SK-N-SH (cell line): ENCODE data around the gene GLTPD2.

Source experiments
- EP300 ChIP-seq, 2 experiments: IDR thresholded peaks; 2 replicates each; pipeline versions ENCODE4 v1.4.0 to v1.6.1; 2012; ENCODE audit warnings: borderline replicate concordance in 1 of 2, low read depth in 1 of 2, low read length in 1 of 2
- EZH2phosphoT487 ChIP-seq: fragments of 200-600 bp; sonication (generic); IDR thresholded peaks from 2 replicates; pipeline ENCODE4 v1.6.1; 2017; ENCODE audit warnings: low read depth, mixed run types, mild to moderate bottlenecking, antibody characterized with exemption, moderate library complexity, borderline replicate concordance
- FOSL2 ChIP-seq: IDR thresholded peaks from 2 replicates; pipeline ENCODE4 v1.4.0; 2012; ENCODE audit warnings: low read depth, mild to moderate bottlenecking, moderate library complexity, borderline replicate concordance
- FOXJ3 ChIP-seq: sonication (generic); formaldehyde crosslinking; IDR thresholded peaks from 2 replicates; pipeline ENCODE4 v1.5.1; 2020; ENCODE audit warnings: mild to moderate bottlenecking, missing genetic modification reagents
- FOXM1 ChIP-seq: IDR thresholded peaks from 2 replicates; pipeline ENCODE4 v1.4.0; 2012; ENCODE audit warnings: low read depth, mild to moderate bottlenecking
- POLR2AphosphoS5 ChIP-seq: IDR thresholded peaks from 2 replicates; pipeline ENCODE4 v1.6.1; 2012; ENCODE audit warnings: low read depth, low read length
- RFX5 ChIP-seq: IDR thresholded peaks from 2 replicates; pipeline ENCODE4 v1.6.1; 2012; ENCODE audit warnings: mild to moderate bottlenecking, improper control_type of control experiment, low read length
- RXRA ChIP-seq: IDR thresholded peaks from 2 replicates; pipeline ENCODE4 v1.4.0; 2012; ENCODE audit warnings: low read depth, mild to moderate bottlenecking, borderline replicate concordance
- YY1 ChIP-seq: IDR thresholded peaks from 2 replicates; pipeline ENCODE4 v1.4.0; 2012; ENCODE audit warnings: low read depth, mild to moderate bottlenecking
- TF ChIP-seq, protein P1 (sequence below): IDR thresholded peaks from 2 replicates; pipeline ENCODE4 v1.6.1; 2012; ENCODE audit warnings: mild to moderate bottlenecking, low read depth, low read length, moderate library complexity
- TF ChIP-seq, protein P2 (sequence below): fragments of 200-600 bp; sonication (generic); IDR thresholded peaks from 2 replicates; pipeline ENCODE4 v1.6.1; 2017; ENCODE audit warnings: antibody characterized with exemption, mild to moderate bottlenecking, moderate library complexity
- TF ChIP-seq, protein P3 (sequence below): IDR thresholded peaks from 2 replicates; pipeline ENCODE4 v1.4.0; 2012; ENCODE audit warnings: low read depth, borderline replicate concordance
- TF ChIP-seq, protein P4 (sequence below): IDR thresholded peaks from 2 replicates; pipeline ENCODE4 v1.4.0; 2012; ENCODE audit warnings: low read depth

DNA sequence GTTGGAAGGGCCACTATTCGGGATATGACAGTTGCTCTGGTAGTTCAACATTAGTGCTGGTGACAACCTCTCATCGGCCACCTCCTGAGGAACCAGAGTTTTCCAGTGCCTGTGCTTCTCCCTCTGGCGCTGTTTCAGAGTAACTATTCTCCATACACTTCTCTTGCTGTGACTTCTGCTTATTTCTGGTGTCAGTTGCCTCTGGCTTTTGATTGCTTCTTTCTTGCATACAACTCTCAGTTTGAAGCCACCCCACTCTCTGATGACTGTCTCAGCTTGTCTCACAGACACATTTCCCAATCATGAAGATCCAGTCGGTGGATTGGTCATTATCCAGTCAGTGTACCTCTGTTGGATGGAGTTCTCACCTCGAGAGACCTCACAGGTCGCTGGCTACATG is 20.5 kb upstream of the GLTPD2 start:
- TF ChIP-seq, protein P1, sequence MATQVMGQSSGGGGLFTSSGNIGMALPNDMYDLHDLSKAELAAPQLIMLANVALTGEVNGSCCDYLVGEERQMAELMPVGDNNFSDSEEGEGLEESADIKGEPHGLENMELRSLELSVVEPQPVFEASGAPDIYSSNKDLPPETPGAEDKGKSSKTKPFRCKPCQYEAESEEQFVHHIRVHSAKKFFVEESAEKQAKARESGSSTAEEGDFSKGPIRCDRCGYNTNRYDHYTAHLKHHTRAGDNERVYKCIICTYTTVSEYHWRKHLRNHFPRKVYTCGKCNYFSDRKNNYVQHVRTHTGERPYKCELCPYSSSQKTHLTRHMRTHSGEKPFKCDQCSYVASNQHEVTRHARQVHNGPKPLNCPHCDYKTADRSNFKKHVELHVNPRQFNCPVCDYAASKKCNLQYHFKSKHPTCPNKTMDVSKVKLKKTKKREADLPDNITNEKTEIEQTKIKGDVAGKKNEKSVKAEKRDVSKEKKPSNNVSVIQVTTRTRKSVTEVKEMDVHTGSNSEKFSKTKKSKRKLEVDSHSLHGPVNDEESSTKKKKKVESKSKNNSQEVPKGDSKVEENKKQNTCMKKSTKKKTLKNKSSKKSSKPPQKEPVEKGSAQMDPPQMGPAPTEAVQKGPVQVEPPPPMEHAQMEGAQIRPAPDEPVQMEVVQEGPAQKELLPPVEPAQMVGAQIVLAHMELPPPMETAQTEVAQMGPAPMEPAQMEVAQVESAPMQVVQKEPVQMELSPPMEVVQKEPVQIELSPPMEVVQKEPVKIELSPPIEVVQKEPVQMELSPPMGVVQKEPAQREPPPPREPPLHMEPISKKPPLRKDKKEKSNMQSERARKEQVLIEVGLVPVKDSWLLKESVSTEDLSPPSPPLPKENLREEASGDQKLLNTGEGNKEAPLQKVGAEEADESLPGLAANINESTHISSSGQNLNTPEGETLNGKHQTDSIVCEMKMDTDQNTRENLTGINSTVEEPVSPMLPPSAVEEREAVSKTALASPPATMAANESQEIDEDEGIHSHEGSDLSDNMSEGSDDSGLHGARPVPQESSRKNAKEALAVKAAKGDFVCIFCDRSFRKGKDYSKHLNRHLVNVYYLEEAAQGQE = no peak
- TF ChIP-seq, protein P2, sequence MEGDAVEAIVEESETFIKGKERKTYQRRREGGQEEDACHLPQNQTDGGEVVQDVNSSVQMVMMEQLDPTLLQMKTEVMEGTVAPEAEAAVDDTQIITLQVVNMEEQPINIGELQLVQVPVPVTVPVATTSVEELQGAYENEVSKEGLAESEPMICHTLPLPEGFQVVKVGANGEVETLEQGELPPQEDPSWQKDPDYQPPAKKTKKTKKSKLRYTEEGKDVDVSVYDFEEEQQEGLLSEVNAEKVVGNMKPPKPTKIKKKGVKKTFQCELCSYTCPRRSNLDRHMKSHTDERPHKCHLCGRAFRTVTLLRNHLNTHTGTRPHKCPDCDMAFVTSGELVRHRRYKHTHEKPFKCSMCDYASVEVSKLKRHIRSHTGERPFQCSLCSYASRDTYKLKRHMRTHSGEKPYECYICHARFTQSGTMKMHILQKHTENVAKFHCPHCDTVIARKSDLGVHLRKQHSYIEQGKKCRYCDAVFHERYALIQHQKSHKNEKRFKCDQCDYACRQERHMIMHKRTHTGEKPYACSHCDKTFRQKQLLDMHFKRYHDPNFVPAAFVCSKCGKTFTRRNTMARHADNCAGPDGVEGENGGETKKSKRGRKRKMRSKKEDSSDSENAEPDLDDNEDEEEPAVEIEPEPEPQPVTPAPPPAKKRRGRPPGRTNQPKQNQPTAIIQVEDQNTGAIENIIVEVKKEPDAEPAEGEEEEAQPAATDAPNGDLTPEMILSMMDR = no peak
- TF ChIP-seq POLR2AphosphoS5 (no peak), EP300 (IDR thresholded peaks at IDR 0.05; ENCODE audit: borderline replicate concordance in 1 of 2, low read depth in 1 of 2, low read length in 1 of 2) (no peak), FOXJ3 (CRISPR knock-in tag) (no peak), YY1 (no peak), FOXM1 (no peak), EZH2phosphoT487 (no peak), RFX5 (no peak), RXRA (no peak), FOSL2 (no peak)
- TF ChIP-seq, protein P3, sequence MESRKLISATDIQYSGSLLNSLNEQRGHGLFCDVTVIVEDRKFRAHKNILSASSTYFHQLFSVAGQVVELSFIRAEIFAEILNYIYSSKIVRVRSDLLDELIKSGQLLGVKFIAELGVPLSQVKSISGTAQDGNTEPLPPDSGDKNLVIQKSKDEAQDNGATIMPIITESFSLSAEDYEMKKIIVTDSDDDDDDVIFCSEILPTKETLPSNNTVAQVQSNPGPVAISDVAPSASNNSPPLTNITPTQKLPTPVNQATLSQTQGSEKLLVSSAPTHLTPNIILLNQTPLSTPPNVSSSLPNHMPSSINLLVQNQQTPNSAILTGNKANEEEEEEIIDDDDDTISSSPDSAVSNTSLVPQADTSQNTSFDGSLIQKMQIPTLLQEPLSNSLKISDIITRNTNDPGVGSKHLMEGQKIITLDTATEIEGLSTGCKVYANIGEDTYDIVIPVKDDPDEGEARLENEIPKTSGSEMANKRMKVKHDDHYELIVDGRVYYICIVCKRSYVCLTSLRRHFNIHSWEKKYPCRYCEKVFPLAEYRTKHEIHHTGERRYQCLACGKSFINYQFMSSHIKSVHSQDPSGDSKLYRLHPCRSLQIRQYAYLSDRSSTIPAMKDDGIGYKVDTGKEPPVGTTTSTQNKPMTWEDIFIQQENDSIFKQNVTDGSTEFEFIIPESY = no peak
- TF ChIP-seq, protein P4, sequence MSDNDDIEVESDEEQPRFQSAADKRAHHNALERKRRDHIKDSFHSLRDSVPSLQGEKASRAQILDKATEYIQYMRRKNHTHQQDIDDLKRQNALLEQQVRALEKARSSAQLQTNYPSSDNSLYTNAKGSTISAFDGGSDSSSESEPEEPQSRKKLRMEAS = no peak
